ENCODE measurements around the gene PRDM15.

The PRDM15 gene

DNA sequence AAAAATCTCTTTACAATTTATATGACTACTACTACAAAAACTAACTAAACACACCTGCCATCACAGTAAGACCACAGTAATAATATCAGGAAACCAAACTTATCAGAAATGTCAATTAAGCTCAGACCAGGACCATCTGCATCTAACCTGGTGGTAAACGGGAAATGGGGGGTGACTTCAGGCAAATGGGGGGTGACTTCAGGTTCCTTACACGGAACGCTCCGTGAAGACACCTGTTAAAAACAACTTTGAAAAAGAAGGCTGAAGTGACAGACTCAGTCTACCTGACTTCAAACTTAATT, 15.8 kb downstream of the PRDM15 start:
- no peak overlapping the region for H3K27ac ChIP-seq (ENCODE audit: low read depth, low read length, severe bottlenecking)
- H3K4me1 ChIP-seq (ENCODE audit: control insufficient read depth, insufficient read depth, low read length, poor library complexity, severe bottlenecking), result no peaks in the 10 kb centered on the region
- peaks cover 5% of the 10 kb centered on the region for H3K36me3 ChIP-seq (ENCODE audit: control insufficient read depth, insufficient read depth, low read length)
- H3K4me3 ChIP-seq (ENCODE audit: extremely low read depth, insufficient read depth, low read length, poor library complexity, severe bottlenecking), result no peak overlapping the region
- WGBS, 2 experiments (ENCODE audit: insufficient coverage in 2 of 2), result 96% methylated on average over 4 of the region's 4 CpGs
- H3K9me3 ChIP-seq (ENCODE audit: control insufficient read depth, low read length), result no peaks in the 10 kb centered on the region

DNA sequence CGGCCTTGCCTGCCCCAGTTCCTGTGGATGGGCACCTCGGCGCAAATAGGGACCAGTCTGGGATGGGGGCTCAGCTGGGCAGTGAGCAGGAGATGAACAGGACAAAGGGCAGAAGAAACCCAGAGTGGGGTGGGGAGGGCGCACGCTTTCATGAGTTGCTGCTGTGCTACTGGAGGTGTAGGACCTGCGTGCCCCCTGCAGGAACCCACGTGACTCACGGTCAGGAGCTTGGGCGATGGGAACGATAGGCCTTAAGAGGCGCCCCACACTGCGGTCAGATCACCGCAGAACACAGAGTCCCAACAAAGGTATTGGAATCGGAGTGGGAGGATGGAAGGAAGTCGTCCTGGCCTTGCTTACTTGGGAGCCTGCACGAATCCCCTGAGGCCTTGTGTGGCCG, 17.2 kb downstream of the PRDM15 start:
- no peaks in the 10 kb centered on the region for H3K9me3 ChIP-seq (ENCODE audit: control insufficient read depth, low read length)
- no peak overlapping the region for H3K4me3 ChIP-seq (ENCODE audit: extremely low read depth, insufficient read depth, low read length, poor library complexity, severe bottlenecking)
- no peaks in the 10 kb centered on the region for H3K4me1 ChIP-seq (ENCODE audit: control insufficient read depth, insufficient read depth, low read length, poor library complexity, severe bottlenecking)
- peaks cover 11% of the 10 kb centered on the region for H3K36me3 ChIP-seq (ENCODE audit: control insufficient read depth, insufficient read depth, low read length)
- 83 to 87% methylated on average over 9 to 17 of the region's 17 CpGs for WGBS, 2 experiments (ENCODE audit: insufficient coverage in 2 of 2)
- no peak overlapping the region for H3K27ac ChIP-seq (ENCODE audit: low read depth, low read length, severe bottlenecking)

DNA sequence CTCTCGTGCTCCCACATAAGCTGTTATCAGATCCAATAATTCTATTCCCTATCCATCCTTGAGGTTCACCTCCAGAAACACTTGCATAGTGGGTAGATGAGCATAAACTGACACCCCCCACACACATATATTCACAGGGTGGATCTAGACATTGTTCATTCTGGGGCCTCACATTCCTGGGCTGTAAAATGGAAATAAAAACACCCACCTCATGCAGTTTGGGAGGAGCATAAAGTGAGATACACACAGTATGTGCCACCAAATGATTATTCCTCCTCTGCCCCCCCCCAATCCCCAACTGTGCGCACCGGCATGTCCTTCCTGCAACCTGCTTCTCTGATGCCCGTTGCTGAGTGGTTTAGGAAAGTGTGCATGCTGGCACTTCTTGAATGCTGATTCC, 17.9 kb downstream of the PRDM15 start:
- H3K36me3 ChIP-seq (ENCODE audit: control insufficient read depth, insufficient read depth, low read length), result peaks cover 18% of the 10 kb centered on the region
- 96% methylated on average over 4 of the region's 4 CpGs; no CpG with 5 or more reads in 1 of the 2 experiments for WGBS, 2 experiments (ENCODE audit: insufficient coverage in 2 of 2)
- H3K9me3 ChIP-seq (ENCODE audit: control insufficient read depth, low read length), result no peaks in the 10 kb centered on the region
- H3K27ac ChIP-seq (ENCODE audit: low read depth, low read length, severe bottlenecking), result no peak overlapping the region
- H3K4me3 ChIP-seq (ENCODE audit: extremely low read depth, insufficient read depth, low read length, poor library complexity, severe bottlenecking), result no peak overlapping the region
- H3K4me1 ChIP-seq (ENCODE audit: control insufficient read depth, insufficient read depth, low read length, poor library complexity, severe bottlenecking), result no peaks in the 10 kb centered on the region

DNA sequence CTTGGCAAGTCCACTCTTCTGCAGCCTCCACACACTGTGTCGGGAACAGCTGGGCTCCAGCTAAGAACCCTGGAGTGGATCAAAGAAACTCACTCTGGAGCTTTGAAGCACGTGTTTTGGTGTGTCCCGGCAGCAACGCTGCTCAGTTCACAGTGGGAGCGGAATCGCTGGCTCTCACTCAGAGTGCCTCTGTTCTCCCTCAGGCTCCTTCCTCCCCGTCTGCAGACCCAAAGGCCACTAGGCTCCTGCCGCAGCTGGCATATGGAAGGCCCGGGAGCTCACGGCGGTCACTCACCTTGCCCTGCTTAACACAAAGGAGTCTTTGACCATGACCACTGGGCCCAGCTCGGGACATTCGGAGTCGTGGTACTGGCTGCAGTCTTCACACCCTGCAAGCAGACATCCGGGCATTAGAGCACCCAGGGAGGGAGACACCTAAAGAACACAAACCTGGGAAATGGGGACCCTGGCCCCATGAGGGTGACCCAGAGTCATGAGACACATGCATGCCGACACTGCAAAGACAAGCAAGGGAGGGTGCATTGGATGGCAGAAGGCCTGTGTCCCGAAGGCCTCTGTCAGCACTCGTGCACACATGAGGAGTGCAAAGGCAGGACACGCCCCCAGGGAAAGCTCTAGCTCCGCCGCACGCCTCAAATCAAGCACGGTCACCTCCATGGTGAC, 19.7 kb downstream of the PRDM15 start:
- peaks cover 28% of the 10 kb centered on the region for H3K36me3 ChIP-seq (ENCODE audit: control insufficient read depth, insufficient read depth, low read length)
- H3K9me3 ChIP-seq (ENCODE audit: control insufficient read depth, low read length), result no peaks in the 10 kb centered on the region
- H3K27ac ChIP-seq (ENCODE audit: low read depth, low read length, severe bottlenecking), result no peak overlapping the region
- no peaks in the 10 kb centered on the region for H3K4me1 ChIP-seq (ENCODE audit: control insufficient read depth, insufficient read depth, low read length, poor library complexity, severe bottlenecking)
- H3K4me3 ChIP-seq (ENCODE audit: extremely low read depth, insufficient read depth, low read length, poor library complexity, severe bottlenecking), result no peak overlapping the region
- WGBS, 2 experiments (ENCODE audit: insufficient coverage in 2 of 2), result 91 to 93% methylated on average over 19 to 23 of the region's 23 CpGs

DNA sequence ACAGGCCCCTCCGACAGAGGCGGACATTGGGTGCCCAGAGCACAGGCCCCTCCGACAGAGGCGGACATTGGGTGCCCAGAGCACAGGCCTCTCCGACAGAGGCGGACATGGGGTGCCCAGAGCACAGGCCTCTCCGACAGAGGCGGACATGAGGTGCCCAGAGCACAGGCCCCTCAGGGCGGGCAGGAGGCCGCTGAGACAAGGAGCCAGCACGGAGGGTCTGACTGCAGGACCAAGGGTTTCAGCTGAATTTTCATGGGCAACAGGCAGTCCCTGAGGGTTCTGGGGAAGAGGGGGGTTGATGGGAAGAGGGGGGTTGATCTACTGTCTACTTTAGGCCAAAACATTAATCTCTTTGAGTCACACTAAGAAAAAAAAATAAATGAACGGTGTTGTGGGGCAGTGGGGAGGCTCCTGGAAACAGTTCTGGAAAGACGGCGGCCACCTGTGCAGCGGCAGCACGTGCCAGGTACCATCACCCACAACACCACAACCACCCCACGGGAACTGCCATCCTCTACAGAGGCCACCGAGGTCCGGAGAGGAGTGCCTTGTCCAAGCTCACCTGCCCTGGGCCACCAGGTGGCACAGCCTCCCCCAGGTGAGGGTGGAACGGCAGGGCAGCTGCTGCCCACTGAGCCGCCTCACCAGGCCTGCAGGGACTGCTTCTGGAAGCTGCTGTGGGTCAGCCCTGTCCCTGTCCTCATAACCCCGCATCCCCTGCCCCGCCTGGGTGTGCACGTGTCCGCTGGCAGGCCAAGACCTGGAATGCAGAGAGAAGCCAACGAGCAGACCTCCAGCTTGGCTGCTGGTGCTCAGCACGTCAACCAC, 20.5 kb downstream of the PRDM15 start:
- Histone ChIP-seq H3K4me3 (ENCODE audit: extremely low read depth, insufficient read depth, low read length, poor library complexity, severe bottlenecking) (no peak overlapping the region), H3K27ac (ENCODE audit: low read depth, low read length, severe bottlenecking) (no peak overlapping the region), H3K4me1 (ENCODE audit: control insufficient read depth, insufficient read depth, low read length, poor library complexity, severe bottlenecking) (no peaks in the 10 kb centered on the region), H3K9me3 (ENCODE audit: control insufficient read depth, low read length) (no peaks in the 10 kb centered on the region), H3K36me3 (ENCODE audit: control insufficient read depth, insufficient read depth, low read length) (peaks cover 36% of the 10 kb centered on the region)
- 94 to 98% methylated on average over 12 to 22 of the region's 27 CpGs for WGBS, 2 experiments (ENCODE audit: insufficient coverage in 2 of 2)

DNA sequence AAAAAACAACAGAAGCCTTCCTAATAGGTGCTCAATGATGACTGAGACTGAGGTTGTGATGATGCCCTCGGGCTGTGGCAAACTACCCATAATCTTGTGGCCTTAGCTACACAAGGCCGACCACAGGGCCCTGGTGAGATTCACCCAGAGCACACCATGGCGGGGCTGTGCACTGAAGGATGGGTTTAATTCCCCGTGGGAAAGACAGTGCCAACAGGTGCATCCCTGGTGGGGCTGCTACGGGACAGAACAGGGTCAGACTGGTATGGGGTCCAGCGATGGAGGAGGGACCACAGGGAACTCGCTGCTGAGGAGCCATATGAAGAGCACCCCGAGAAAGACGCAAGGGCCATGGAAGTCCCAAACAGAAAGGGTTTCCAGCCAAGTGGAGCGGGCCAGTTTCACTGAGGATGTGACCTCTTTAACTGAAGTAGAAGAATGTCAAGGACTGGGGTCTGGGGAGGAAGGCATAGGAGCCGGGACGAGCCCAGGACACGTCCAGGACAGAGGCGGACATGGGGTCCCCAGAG, 21.3 kb downstream of the PRDM15 start:
- no peaks in the 10 kb centered on the region for H3K9me3 ChIP-seq (ENCODE audit: control insufficient read depth, low read length)
- 94 to 95% methylated on average over 9 to 13 of the region's 14 CpGs for WGBS, 2 experiments (ENCODE audit: insufficient coverage in 2 of 2)

DNA sequence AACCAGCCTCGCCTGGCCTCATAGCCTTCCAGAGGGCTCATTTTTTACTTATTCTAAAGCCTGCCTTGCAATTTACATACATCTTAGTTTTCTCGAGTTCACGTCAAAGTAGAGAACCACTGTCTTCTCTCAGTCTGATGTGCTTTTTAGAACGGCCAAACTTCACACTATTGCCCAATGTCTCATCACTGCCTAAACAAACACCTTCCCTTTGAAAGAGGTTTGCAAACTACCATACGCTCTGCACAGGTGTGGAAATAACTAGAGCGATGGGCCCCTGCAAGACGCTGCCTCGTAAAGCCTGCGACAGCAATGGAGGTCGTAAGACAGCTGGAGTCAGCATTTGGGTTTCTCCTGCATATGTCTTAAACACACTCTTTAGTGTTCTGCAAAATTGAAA, 22.6 kb downstream of the PRDM15 start:
- 91 to 98% methylated on average over 8 to 10 of the region's 10 CpGs for WGBS, 2 experiments (ENCODE audit: insufficient coverage in 2 of 2)
- no peaks in the 10 kb centered on the region for H3K4me1 ChIP-seq (ENCODE audit: control insufficient read depth, insufficient read depth, low read length, poor library complexity, severe bottlenecking)
- H3K4me3 ChIP-seq (ENCODE audit: extremely low read depth, insufficient read depth, low read length, poor library complexity, severe bottlenecking), result no peak overlapping the region
- H3K9me3 ChIP-seq (ENCODE audit: control insufficient read depth, low read length), result no peaks in the 10 kb centered on the region
- peaks cover 46% of the 10 kb centered on the region for H3K36me3 ChIP-seq (ENCODE audit: control insufficient read depth, insufficient read depth, low read length)
- no peak overlapping the region for H3K27ac ChIP-seq (ENCODE audit: low read depth, low read length, severe bottlenecking)

More for the DNA sequence above, 21.3 kb downstream of the PRDM15 start:
- Histone ChIP-seq H3K27ac (ENCODE audit: low read depth, low read length, severe bottlenecking) (no peak overlapping the region), H3K4me3 (ENCODE audit: extremely low read depth, insufficient read depth, low read length, poor library complexity, severe bottlenecking) (no peak overlapping the region), H3K36me3 (ENCODE audit: control insufficient read depth, insufficient read depth, low read length) (peaks cover 40% of the 10 kb centered on the region), H3K4me1 (ENCODE audit: control insufficient read depth, insufficient read depth, low read length, poor library complexity, severe bottlenecking) (no peaks in the 10 kb centered on the region)

DNA sequence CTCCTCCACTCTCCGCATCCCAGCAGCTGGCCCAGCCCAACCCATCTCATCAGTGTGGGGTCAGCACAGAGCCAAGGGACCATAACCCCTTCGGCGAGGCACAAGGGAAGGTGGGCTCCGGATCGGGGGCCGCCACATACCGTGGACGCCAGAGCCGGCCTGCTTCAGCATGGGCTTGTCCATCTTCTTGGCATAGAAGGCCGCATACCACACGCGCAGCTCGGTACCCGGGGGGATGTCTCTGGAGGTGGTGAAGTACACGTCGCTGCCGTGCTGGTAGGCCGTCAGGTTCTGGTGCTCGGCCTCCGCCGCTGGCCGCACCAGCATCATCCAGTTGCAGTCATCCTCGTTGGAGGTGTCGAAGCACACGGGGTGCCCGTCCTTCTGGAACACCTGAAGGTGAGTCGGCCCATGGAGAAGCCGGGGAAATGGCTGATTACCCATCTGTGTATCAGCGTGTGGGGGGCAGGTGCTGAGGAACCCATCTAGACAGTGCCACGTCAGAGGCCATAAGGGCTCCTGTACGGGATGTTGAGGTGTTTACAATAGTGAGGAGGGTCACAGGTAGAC, 24.6 kb downstream of the PRDM15 start:
- Histone ChIP-seq H3K4me3 (ENCODE audit: extremely low read depth, insufficient read depth, low read length, poor library complexity, severe bottlenecking) (no peak overlapping the region), H3K9me3 (ENCODE audit: control insufficient read depth, low read length) (no peaks in the 10 kb centered on the region), H3K27ac (ENCODE audit: low read depth, low read length, severe bottlenecking) (no peak overlapping the region), H3K36me3 (ENCODE audit: control insufficient read depth, insufficient read depth, low read length) (peaks cover 58% of the 10 kb centered on the region), H3K4me1 (ENCODE audit: control insufficient read depth, insufficient read depth, low read length, poor library complexity, severe bottlenecking) (no peaks in the 10 kb centered on the region)
- 93 to 96% methylated on average over 30 of the region's 31 CpGs for WGBS, 2 experiments (ENCODE audit: insufficient coverage in 2 of 2)

DNA sequence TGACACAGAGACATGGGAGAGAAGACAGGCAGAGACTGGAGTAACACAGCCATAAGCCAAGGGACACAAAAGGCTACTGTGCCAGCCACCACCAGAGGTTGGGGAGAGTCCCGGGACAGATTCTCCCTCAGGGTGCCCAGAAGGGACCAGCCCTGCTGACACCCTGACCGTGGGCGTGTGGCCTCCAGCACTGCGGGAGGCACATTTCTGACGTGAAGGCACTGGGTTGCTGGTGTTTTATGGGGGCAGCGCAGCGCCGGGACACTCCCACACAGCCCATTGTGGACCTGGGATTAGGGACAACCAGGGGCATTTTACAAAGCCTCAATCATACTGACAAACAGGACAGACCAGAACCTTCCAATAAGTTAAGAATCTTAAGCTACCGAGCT, 26.2 kb downstream of the PRDM15 start:
- Histone ChIP-seq H3K27ac (ENCODE audit: low read depth, low read length, severe bottlenecking) (no peak overlapping the region), H3K4me3 (ENCODE audit: extremely low read depth, insufficient read depth, low read length, poor library complexity, severe bottlenecking) (no peak overlapping the region), H3K4me1 (ENCODE audit: control insufficient read depth, insufficient read depth, low read length, poor library complexity, severe bottlenecking) (no peaks in the 10 kb centered on the region), H3K9me3 (ENCODE audit: control insufficient read depth, low read length) (no peaks in the 10 kb centered on the region), H3K36me3 (ENCODE audit: control insufficient read depth, insufficient read depth, low read length) (peaks cover 59% of the 10 kb centered on the region)
- 86 to 100% methylated on average over 6 to 8 of the region's 9 CpGs for WGBS, 2 experiments (ENCODE audit: insufficient coverage in 2 of 2)

DNA sequence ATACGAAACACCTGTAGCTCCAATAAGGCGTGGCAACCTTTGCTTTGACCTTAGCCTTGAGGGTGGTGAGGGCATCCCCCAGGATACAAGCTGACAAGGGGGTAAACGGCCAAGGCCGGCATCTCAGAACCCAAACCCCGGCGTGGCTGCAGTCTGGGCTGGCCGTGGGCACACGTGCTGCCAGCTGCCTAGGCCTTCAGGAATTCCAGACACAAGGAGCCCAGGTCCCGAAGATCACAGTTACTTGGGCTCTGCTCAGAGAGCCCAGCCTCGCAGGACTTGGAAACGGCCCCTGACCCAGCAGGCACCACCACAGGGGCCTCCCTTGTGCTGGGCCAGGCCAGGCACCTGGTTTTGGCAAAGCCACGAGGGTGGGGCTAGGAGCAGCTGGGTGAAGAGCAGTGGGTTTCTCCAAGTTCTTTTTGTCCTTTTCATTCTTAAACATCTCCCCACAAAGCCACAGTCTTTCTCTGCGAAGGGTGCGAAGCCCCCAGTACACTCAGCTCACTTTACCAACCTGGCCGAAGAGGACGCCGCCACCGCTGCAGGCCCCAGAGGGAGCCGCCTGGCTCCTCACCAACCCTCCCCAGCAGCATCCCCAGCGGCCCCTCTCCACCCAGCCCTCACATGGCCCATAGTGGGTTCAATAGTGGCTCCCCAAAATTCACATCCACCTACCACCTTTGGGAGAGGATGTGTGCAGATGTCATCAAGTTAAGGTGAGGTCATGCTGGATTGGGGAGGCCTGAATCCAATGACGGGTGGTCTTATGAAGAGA, 26.8 kb downstream of the PRDM15 start:
- no peaks in the 10 kb centered on the region for H3K9me3 ChIP-seq (ENCODE audit: control insufficient read depth, low read length)
- H3K36me3 ChIP-seq (ENCODE audit: control insufficient read depth, insufficient read depth, low read length), result peaks cover 60% of the 10 kb centered on the region
- H3K27ac ChIP-seq (ENCODE audit: low read depth, low read length, severe bottlenecking), result no peak overlapping the region
- H3K4me3 ChIP-seq (ENCODE audit: extremely low read depth, insufficient read depth, low read length, poor library complexity, severe bottlenecking), result no peak overlapping the region
- H3K4me1 ChIP-seq (ENCODE audit: control insufficient read depth, insufficient read depth, low read length, poor library complexity, severe bottlenecking), result no peaks in the 10 kb centered on the region
- 88 to 90% methylated on average over 15 to 17 of the region's 21 CpGs for WGBS, 2 experiments (ENCODE audit: insufficient coverage in 2 of 2)

All from mesodermal cell (in vitro differentiated cells).